Measurements from ENCODE around the gene ACSF3.
A peak's percentile ranks its signal among the peaks of the same experiment; 100 is the strongest.

ACSF3 gene

DNA sequence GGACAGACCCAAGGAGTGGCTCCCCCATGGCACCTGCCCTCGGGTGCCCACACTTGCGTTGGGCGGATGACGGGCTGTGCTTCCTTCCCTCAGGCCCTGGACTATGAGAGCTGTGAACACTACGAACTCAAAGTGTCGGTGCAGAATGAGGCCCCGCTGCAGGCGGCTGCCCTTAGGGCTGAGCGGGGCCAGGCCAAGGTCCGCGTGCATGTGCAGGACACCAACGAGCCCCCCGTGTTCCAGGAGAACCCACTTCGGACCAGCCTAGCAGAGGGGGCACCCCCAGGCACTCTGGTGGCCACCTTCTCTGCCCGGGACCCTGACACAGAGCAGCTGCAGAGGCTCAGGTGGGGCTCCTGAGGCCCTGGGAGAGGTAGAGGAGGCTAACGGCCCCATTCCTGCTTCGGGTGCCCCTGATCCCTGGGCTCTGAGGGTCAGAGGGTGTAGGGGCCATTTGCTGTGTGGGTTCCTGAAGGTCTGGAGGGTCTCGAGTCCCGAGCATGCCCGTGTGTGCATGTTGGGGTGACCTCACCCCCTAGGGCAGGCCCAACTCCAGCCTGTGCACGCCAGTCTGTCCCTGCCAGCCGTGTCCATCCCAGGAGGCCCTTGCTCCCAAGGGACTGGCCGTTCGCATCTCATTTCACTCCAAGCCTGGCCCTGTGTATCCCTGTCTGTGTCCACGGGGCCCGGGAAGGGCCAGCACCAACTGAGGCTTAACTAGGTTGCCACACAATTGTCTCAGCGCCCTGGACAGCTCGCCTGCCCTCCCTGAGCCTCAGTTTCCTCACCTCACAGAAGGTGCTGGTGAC lies 96.7 kb downstream of the ACSF3 start:
- no peak for DNase-seq (ENCODE audit: low spot score)

GRCh38 chr16:89191033-89191900 lies 97.6 kb downstream of the ACSF3 start:
- no peak for DNase-seq (ENCODE audit: low spot score)

GRCh38 chr16:89191901-89192185 lies 98.2 kb downstream of the ACSF3 start:
- DNase-seq (ENCODE audit: low spot score) = no peak

DNA sequence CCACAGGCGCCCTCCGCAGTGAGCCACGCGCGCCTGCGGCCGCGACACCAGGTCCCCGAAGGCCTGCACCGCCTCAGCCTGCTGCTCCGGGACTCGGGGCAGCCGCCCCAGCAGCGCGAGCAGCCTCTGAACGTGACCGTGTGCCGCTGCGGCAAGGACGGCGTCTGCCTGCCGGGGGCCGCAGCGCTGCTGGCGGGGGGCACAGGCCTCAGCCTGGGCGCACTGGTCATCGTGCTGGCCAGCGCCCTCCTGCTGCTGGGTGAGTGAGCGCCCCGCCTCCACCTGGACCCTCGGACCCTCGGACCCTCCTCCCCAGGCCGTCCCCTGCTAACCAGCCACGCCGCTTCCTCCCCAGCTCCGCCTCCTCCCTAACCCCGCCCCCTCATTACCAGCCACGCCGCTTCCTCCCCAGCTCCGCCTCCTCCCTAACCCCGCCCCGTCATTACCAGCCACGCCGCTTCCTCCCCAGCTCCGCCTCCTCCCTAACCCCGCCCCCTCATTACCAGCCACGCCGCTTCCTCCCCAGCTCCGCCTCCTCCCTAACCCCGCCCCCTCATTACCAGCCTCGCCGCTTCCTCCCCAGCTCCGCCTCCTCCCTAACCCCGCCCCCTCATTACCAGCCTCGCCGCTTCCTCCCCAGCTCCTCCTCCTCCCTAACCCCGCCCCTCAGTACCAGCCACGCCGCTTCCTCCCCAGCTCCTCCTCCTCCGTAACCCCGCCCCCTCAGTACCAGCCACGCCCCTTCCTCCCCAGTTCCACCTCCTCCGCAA lies 98.7 kb downstream of the ACSF3 start:
- DNase-seq (ENCODE audit: low spot score) = peak; percentile 76

DNA sequence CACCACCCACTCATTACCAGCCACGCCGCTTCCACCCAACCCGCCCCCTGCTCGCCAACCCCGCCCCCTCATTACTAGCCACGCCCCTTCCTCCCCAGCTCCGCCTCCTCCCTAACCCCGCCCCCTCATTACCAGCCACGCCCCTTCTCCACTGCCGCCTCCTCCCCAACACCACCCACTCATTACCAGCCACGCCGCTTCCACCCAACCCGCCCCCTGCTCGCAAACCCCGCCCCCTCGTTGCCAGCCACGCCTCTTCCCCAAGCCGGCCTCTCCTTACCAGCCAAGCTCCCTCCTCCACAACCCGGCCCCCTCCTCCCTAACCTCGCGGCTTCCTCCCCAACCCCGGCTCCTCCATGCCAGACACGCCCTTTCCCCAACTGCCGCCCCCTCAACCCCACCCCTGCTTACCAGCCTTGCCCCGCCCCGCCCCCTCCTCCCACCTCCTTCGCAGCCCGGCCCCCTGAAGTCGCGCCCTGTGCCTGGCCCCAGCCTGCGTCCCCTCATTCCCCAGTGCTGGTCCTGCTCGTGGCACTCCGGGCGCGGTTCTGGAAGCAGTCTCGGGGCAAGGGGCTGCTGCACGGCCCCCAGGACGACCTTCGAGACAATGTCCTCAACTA lies 99.4 kb downstream of the ACSF3 start:
- peak; percentile 70 for DNase-seq (ENCODE audit: low spot score)

- no peak for DNase-seq (ENCODE audit: low spot score)
These were observed 100.1 kb downstream of the ACSF3 start for GRCh38 chr16:89193576-89194293.

GRCh38 chr16:89194340-89195311 lies 101.0 kb downstream of the ACSF3 start:
- DNase-seq (ENCODE audit: low spot score) = no peak

DNA sequence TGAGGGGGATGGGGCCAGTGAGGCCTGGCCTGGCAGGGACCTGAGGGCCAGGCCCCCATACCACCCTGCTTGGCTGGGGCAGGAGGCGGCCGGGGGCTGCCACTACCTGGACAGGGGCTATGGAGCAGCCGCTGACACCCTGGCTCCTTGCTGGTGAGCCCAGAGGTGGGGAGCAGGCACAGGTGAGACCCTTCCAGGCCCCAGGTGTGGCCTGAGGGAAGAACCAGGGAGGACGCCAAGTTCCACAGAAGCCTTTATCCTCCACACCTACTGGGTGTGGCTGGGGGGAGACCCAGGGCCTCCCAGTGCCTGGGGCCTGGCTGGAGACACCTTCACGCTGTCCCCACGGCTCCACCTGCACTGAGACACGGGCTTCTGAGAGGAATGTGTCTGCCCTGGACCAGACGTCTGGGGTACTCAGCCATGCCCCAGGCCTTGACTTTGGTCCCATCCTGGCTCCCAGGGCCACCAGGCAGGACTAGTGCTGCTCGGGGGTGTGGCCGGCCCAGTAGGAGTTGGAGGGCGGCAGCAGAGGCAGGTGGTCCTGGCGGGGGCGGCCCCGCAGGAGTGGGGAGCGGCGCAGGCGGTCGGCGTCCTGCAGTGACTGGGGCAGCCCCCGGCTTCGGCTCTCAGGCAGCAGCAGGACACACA lies 102.0 kb downstream of the ACSF3 start:
- no peak for DNase-seq (ENCODE audit: low spot score)

GRCh38 chr16:89197033-89197632 lies 103.5 kb downstream of the ACSF3 start:
- DNase-seq (ENCODE audit: low spot score) = no peak

- no peak for DNase-seq (ENCODE audit: low spot score)
These were observed 104.2 kb downstream of the ACSF3 start for GRCh38 chr16:89197633-89198416.

GRCh38 chr16:89198417-89199240 lies 105.0 kb downstream of the ACSF3 start:
- DNase-seq (ENCODE audit: low spot score) = no peak

DNA sequence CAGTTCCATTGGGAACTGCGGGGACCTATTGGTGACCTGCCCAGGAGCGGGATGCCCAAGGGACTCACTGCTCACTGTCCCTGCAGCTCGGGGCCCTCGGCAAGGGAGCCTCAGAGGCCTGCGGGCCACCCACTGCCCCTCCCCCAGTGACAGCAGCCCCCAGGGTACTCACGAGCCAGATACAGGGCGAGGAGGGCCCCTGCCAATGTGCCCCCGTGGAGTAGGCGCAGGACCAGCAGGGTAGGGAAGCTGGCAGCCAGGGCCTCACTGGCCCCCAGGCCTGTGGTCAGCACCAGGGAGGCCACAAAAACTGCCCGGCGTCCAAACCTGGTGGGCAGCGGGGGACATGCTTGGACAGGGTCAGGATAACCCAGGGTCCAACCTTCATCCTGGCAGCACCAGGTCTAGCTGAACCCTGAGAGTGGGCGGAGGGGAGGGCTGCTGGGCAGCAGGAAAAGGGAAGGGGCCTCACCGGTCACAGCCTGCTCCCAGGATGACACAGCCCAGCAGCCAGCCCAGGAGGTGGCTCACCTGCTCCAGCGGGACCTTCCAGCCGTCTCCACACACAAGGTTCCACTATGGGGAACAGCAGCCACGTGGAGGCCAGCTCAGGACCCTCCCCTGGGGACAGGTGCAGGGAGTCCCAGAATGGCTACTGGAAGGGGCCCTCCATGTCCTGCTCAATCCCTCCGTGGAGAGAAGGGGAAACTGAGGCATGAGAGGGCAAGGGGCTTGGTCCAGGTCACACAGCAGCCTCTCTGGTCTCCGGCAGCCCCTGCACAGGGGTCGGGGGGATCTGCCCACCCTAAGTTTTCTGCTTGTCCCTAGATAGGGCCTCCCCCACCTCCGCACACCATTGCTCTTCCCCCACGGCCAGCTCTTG lies 105.8 kb downstream of the ACSF3 start:
- DNase-seq (ENCODE audit: low spot score) = no peak

- no peak for DNase-seq (ENCODE audit: low spot score)
These were observed 106.6 kb downstream of the ACSF3 start, which contains the start of gene SLC22A31 for GRCh38 chr16:89200124-89200849. SLC22A31 (minus strand) TSS chr16:89200537; CDS start chr16:89200501, 36 bp downstream.

GRCh38 chr16:89200850-89201411 lies 107.3 kb downstream of the ACSF3 start:
- no peak for DNase-seq (ENCODE audit: low spot score)
